ENCODE data around the gene EDNRA.

The EDNRA gene

GRCh38 chr4:147566762-147567161 lies 85.9 kb downstream of the EDNRA start:
- no peaks in the 10 kb centered on the region for H4K20me1 ChIP-seq (ENCODE audit: insufficient read depth, low read length, poor library complexity, severe bottlenecking)
- TF ChIP-seq CTCF (conservative IDR thresholded peaks at IDR 0.05; ENCODE audit: low read length) (no peak), EZH2phosphoT487 (IDR thresholded peaks at IDR 0.05; ENCODE audit: borderline replicate concordance) (no peak)
- H3K9me2 ChIP-seq (replicated peaks; ENCODE audit: low read depth, low read length): no peaks in the 10 kb centered on the region
- no peak overlapping the region for H2AFZ ChIP-seq (ENCODE audit: low read length)
- H3K9me3 ChIP-seq (ENCODE audit: insufficient read depth, low read depth, low read length): no peaks in the 10 kb centered on the region
- no peaks in the 10 kb centered on the region for H3K36me3 ChIP-seq (ENCODE audit: insufficient read depth, low read length)
- H3K4me3 ChIP-seq (ENCODE audit: low read length, poor library complexity, severe bottlenecking): no peak overlapping the region
- no peak overlapping the region for H3K9ac ChIP-seq (ENCODE audit: low read depth, low read length, poor library complexity, severe bottlenecking)
- no peaks in the 10 kb centered on the region for H3K79me2 ChIP-seq (ENCODE audit: insufficient read depth, low read length)
- H3K4me1 ChIP-seq (ENCODE audit: insufficient read depth, low read length, poor library complexity, severe bottlenecking): peaks cover 8% of the 10 kb centered on the region
- no peaks in the 10 kb centered on the region for H3F3A ChIP-seq (ENCODE audit: low read depth)
- no peaks in the 10 kb centered on the region for H3K27me3 ChIP-seq (ENCODE audit: insufficient read depth, low read length, poor library complexity, severe bottlenecking)
- H3K4me2 ChIP-seq (ENCODE audit: low read depth, low read length, poor library complexity, severe bottlenecking): no peak overlapping the region

GRCh38 chr4:147567276-147567675 lies 86.4 kb downstream of the EDNRA start:
- no peak overlapping the region for H3K4me2 ChIP-seq (ENCODE audit: low read depth, low read length, poor library complexity, severe bottlenecking)
- no peak overlapping the region for H3K9ac ChIP-seq (ENCODE audit: low read depth, low read length, poor library complexity, severe bottlenecking)
- H3K36me3 ChIP-seq (ENCODE audit: insufficient read depth, low read length): no peaks in the 10 kb centered on the region
- H3K79me2 ChIP-seq (ENCODE audit: insufficient read depth, low read length): no peaks in the 10 kb centered on the region
- H3K9me2 ChIP-seq (replicated peaks; ENCODE audit: low read depth, low read length): no peaks in the 10 kb centered on the region
- no peaks in the 10 kb centered on the region for H4K20me1 ChIP-seq (ENCODE audit: insufficient read depth, low read length, poor library complexity, severe bottlenecking)
- TF ChIP-seq EZH2phosphoT487 (IDR thresholded peaks at IDR 0.05; ENCODE audit: borderline replicate concordance) (no peak), CTCF (conservative IDR thresholded peaks at IDR 0.05; ENCODE audit: low read length) (no peak)
- no peaks in the 10 kb centered on the region for H3F3A ChIP-seq (ENCODE audit: low read depth)
- no peak overlapping the region for H3K4me3 ChIP-seq (ENCODE audit: low read length, poor library complexity, severe bottlenecking)
- H3K4me1 ChIP-seq (ENCODE audit: insufficient read depth, low read length, poor library complexity, severe bottlenecking): peaks cover 8% of the 10 kb centered on the region
- no peak overlapping the region for H2AFZ ChIP-seq (ENCODE audit: low read length)
- H3K27me3 ChIP-seq (ENCODE audit: insufficient read depth, low read length, poor library complexity, severe bottlenecking): no peaks in the 10 kb centered on the region
- no peaks in the 10 kb centered on the region for H3K9me3 ChIP-seq (ENCODE audit: insufficient read depth, low read depth, low read length)

GRCh38 chr4:147570616-147571015 lies 89.7 kb downstream of the EDNRA start:
- Histone ChIP-seq H3K27me3 (ENCODE audit: insufficient read depth, low read length, poor library complexity, severe bottlenecking) (no peaks in the 10 kb centered on the region), H3K9me2 (replicated peaks; ENCODE audit: low read depth, low read length) (no peaks in the 10 kb centered on the region), H3K4me2 (ENCODE audit: low read depth, low read length, poor library complexity, severe bottlenecking) (no peak overlapping the region), H3K9me3 (ENCODE audit: insufficient read depth, low read depth, low read length) (no peaks in the 10 kb centered on the region), H2AFZ (ENCODE audit: low read length) (no peak overlapping the region), H3K36me3 (ENCODE audit: insufficient read depth, low read length) (no peaks in the 10 kb centered on the region), H3K4me3 (ENCODE audit: low read length, poor library complexity, severe bottlenecking) (no peak overlapping the region), H4K20me1 (ENCODE audit: insufficient read depth, low read length, poor library complexity, severe bottlenecking) (no peaks in the 10 kb centered on the region), H3K79me2 (ENCODE audit: insufficient read depth, low read length) (no peaks in the 10 kb centered on the region), H3F3A (ENCODE audit: low read depth) (no peaks in the 10 kb centered on the region), H3K9ac (ENCODE audit: low read depth, low read length, poor library complexity, severe bottlenecking) (no peak overlapping the region), H3K4me1 (ENCODE audit: insufficient read depth, low read length, poor library complexity, severe bottlenecking) (peaks cover 4% of the 10 kb centered on the region)
- TF ChIP-seq EZH2phosphoT487 (IDR thresholded peaks at IDR 0.05; ENCODE audit: borderline replicate concordance): no peak
- TF ChIP-seq CTCF (conservative IDR thresholded peaks at IDR 0.05; ENCODE audit: low read length): no peak

Data from Loucy (cell line).